Stimulated activated CD4-positive, alpha-beta T cell treated with anti-CD3 and anti-CD28 coated beads, TNF-alpha, amount 100 ng/mL, for 24 hours (primary cell): ENCODE results near the gene MRTO4.

Experiments used
- DNase-seq, 3 experiments: peaks; one replicate each; pipeline ENCODE4 v3.0.0-alpha.2; 2020; ENCODE audit warnings: low read depth in 3 of 3

MRTO4 gene

GRCh38 chr1:19309123-19309813, 57.7 kb downstream of the MRTO4 start:
- no peak for DNase-seq
